Spinal cord (tissue), 10 donors: ENCODE measurements around the gene RPRML. TPM values are rescaled to one million over a fixed set of nuclear protein-coding genes. Genes with fewer than 3 reads are reported as not detected.
A peak's percentile ranks its signal among the peaks of the same experiment; 100 is the strongest.

Source experiments
- DNase-seq, 6 donors: peaks; one replicate each; pipeline versions ENCODE4 v3.0.0 to v3.0.0-alpha.2; 2013 to 2015; ENCODE audit warnings: low spot score in 6 of 6, low read depth in 4 of 6
- H3K27ac ChIP-seq: one replicate; pipeline ENCODE4 v1.5.1; 2013; ENCODE audit warnings: low read depth, low read length, control low read depth
- H3K27me3 ChIP-seq: one replicate; pipeline ENCODE4 v1.6.1; 2013; ENCODE audit warnings: low read length; ENCODE audit not compliant: control insufficient read depth, insufficient read depth
- H3K36me3 ChIP-seq: one replicate; pipeline ENCODE4 v1.6.1; 2013; ENCODE audit warnings: low read length; ENCODE audit not compliant: control insufficient read depth, insufficient read depth
- H3K4me1 ChIP-seq: one replicate; pipeline ENCODE4 v1.6.1; 2013; ENCODE audit warnings: low read length; ENCODE audit not compliant: control insufficient read depth, insufficient read depth
- H3K4me3 ChIP-seq: one replicate; pipeline ENCODE4 v1.5.1; 2013; ENCODE audit warnings: low read depth, low read length, control low read depth
- H3K9me3 ChIP-seq: one replicate; pipeline ENCODE4 v1.6.1; 2013; ENCODE audit warnings: low read length; ENCODE audit not compliant: control insufficient read depth, insufficient read depth
- WGBS: methylation state at CpG from one replicate; pipeline ENCODE4 v1.1.5; 2013; ENCODE audit warnings: missing lambda C conversion rate; ENCODE audit not compliant: insufficient coverage; 5-methylcytosine and 5-hydroxymethylcytosine counted together
- polyA plus RNA-seq, 2 donors: library from polyadenylated mRNA; unstranded; fragments of 120-200 nt; gene quantifications; one replicate each; pipeline ENCODE4 v1.2.1, GENCODE V29; 2013; ENCODE audit not compliant: insufficient read length in 2 of 2
- small RNA-seq: library from RNA; depleted of rRNA; stranded (forward); fragments of <200 nt; gene quantifications from one replicate; pipeline ENCODE3, GENCODE V24; 2014; ENCODE audit warnings: low replicate concordance
- total RNA-seq, 2 donors: library from RNA; depleted of rRNA in 1 of 2; stranded (reverse); fragments of 120-200 nt in 1 of 2; fragments of >200 nt in 1 of 2; gene quantifications; one replicate each; pipeline versions ENCODE4 v1.2.3 to v1.2.4, GENCODE V29; 2013 to 2014
- donor health status: healthy.

The RPRML gene
- total and polyA plus RNA-seq, 4 donors: 0.40 to 0.71 (median 0.51) TPM

GRCh38 chr17:46940692-46941404, 38.2 kb downstream of the RPRML start:
- no peaks in the 10 kb centered on the region for H3K9me3 ChIP-seq
- H3K27me3 ChIP-seq: no peaks in the 10 kb centered on the region
- no peak overlapping the region for H3K27ac ChIP-seq
- peaks cover 37% of the 10 kb centered on the region for H3K4me1 ChIP-seq
- WGBS: 5% methylated on average over 3 of the region's 7 CpGs
- peaks cover 32% of the 10 kb centered on the region for H3K36me3 ChIP-seq
- H3K4me3 ChIP-seq: no peak overlapping the region
- peak; percentile 53 to 93 (median 75) for DNase-seq

- Histone ChIP-seq H3K9me3 (no peaks in the 10 kb centered on the region), H3K4me3 (no peak overlapping the region), H3K4me1 (peaks cover 7% of the 10 kb centered on the region), H3K27me3 (no peaks in the 10 kb centered on the region), H3K27ac (no peak overlapping the region), H3K36me3 (peaks cover 67% of the 10 kb centered on the region)
- 77% methylated on average over 5 of the region's 7 CpGs for WGBS
- DNase-seq: no peak
Measured at GRCh38 chr17:46935658-46936266, 43.3 kb downstream of the RPRML start.

GRCh38 chr17:46931596-46931995, 47.5 kb downstream of the RPRML start:
- WGBS: no CpG with 5 or more reads among the region's 4 CpGs
- peaks cover 44% of the 10 kb centered on the region for H3K36me3 ChIP-seq
- no peaks in the 10 kb centered on the region for H3K4me1 ChIP-seq
- DNase-seq: no peak
- H3K4me3 ChIP-seq: no peak overlapping the region
- H3K9me3 ChIP-seq: no peaks in the 10 kb centered on the region
- H3K27ac ChIP-seq: no peak overlapping the region
- no peaks in the 10 kb centered on the region for H3K27me3 ChIP-seq

- no peak overlapping the region for H3K4me3 ChIP-seq
- peaks cover 30% of the 10 kb centered on the region for H3K36me3 ChIP-seq
- no peaks in the 10 kb centered on the region for H3K27me3 ChIP-seq
- H3K27ac ChIP-seq: no peak overlapping the region
- no peak for DNase-seq
- no peaks in the 10 kb centered on the region for H3K4me1 ChIP-seq
- H3K9me3 ChIP-seq: no peaks in the 10 kb centered on the region
- WGBS: 50% methylated on average over 1 of the region's 4 CpGs
Measured at GRCh38 chr17:46930051-46930450, 49.0 kb downstream of the RPRML start.

- no peaks in the 10 kb centered on the region for H3K9me3 ChIP-seq
- H3K4me1 ChIP-seq: no peaks in the 10 kb centered on the region
- no peak overlapping the region for H3K27ac ChIP-seq
- no peaks in the 10 kb centered on the region for H3K27me3 ChIP-seq
- no peak overlapping the region for H3K4me3 ChIP-seq
- peak in 1 of 6 donors; percentile 49 for DNase-seq
- 71% methylated on average over 4 of the region's 6 CpGs for WGBS
- peaks cover 24% of the 10 kb centered on the region for H3K36me3 ChIP-seq
Measured at GRCh38 chr17:46929413-46929812, 49.6 kb downstream of the RPRML start.

- Histone ChIP-seq H3K36me3 (peaks cover 16% of the 10 kb centered on the region), H3K4me1 (no peaks in the 10 kb centered on the region), H3K9me3 (no peaks in the 10 kb centered on the region), H3K27ac (no peak overlapping the region), H3K4me3 (no peak overlapping the region), H3K27me3 (no peaks in the 10 kb centered on the region)
- WGBS: 97% methylated on average over 9 of the region's 10 CpGs
- no peak for DNase-seq
Measured at GRCh38 chr17:46928467-46929261, 50.4 kb downstream of the RPRML start.

Small RNAs within 50 kb of the gene (small RNA-seq; reads per million reads assigned to genes)
- gene MIR5089: not detected

Other genes starting within 250 kb of the RPRML start
- 1 to 10 TPM; 4.0 to 5.0 TPM for gene WNT3, start 160.6 kb downstream of the RPRML start, total RNA-seq
- 10 to 100 TPM; 16.4 to 17.1 TPM for gene WNT3, start 160.6 kb downstream of the RPRML start, polyA plus RNA-seq
- under 1 TPM; 0.44 to 0.99 TPM for gene WNT9B, start 127.7 kb downstream of the RPRML start, total RNA-seq
- gene WNT9B, start 127.7 kb downstream of the RPRML start, polyA plus RNA-seq: 1 to 10 TPM in 1 of 2 donors, under 1 TPM in 1; 0.93 to 2.1 TPM
- 10 to 100 TPM; 42.1 to 43.6 TPM for gene GOSR2, start 56.1 kb downstream of the RPRML start, total RNA-seq
- gene GOSR2, start 56.1 kb downstream of the RPRML start, polyA plus RNA-seq: 10 to 100 TPM; 50.0 to 56.4 TPM
- gene CDC27, start 210.0 kb upstream of the RPRML start, total RNA-seq: 100 to 1,000 TPM in 1 of 2 donors, 10 to 100 TPM in 1; 85.4 to 121 TPM
- gene CDC27, start 210.0 kb upstream of the RPRML start, polyA plus RNA-seq: 10 to 100 TPM; 38.2 to 47.1 TPM
- 10 to 100 TPM in 1 of 2 donors, 1 to 10 TPM in 1; 5.2 to 12.5 TPM for gene MYL4, start 230.1 kb upstream of the RPRML start, total RNA-seq
- 1 to 10 TPM; 1.5 to 4.2 TPM for gene MYL4, start 230.1 kb upstream of the RPRML start, polyA plus RNA-seq